IMR-90 (cell line): Measurements from ENCODE around the gene NFE2L1. TPM values are rescaled to one million over a fixed set of nuclear protein-coding genes. Genes with fewer than 3 reads are reported as not detected.
A peak's percentile ranks its signal among the peaks of the same experiment; 100 is the strongest.

ENCODE experiments used
- ATAC-seq: fragments of 200-7000 bp; cut with Tn5 transposase; 2 replicates; pipeline ENCODE4 v1.9.1; 2020; ENCODE audit warnings: low read depth, mild to moderate bottlenecking, moderate library complexity
- BruUV-seq: library from RNA; stranded (reverse); fragments of 400-500 nt; replicated peaks from 2 replicates; lab custom pipeline; 2021; lab: Mats Ljungman, UMichigan
- CTCF ChIA-PET: fragments of 300-600 bp; formaldehyde crosslinking; extraction: SDS; loops from one replicate; lab custom pipeline; 2021; ENCODE audit warnings: antibody characterized with exemption; lab: Yijun Ruan, JAX
- POLR2A ChIA-PET: fragments of 300-600 bp; sonication (Branson Sonifier 250); formaldehyde crosslinking; loops from one replicate; lab custom pipeline; 2022; ENCODE audit warnings: antibody characterized with exemption; ENCODE audit not compliant: unreplicated experiment; lab: Charles Lee
- DNase-seq: peaks from one replicate; pipeline ENCODE4 v3.0.0; 2013
- H2AFZ ChIP-seq: replicated peaks from 2 replicates; pipeline ENCODE3; 2013; ENCODE audit warnings: low read length, mild to moderate bottlenecking; ENCODE audit not compliant: poor library complexity
- H2AK5ac ChIP-seq: 2 replicates; pipeline ENCODE4 v1.6.1; 2013; ENCODE audit warnings: low read depth, low read length, inconsistent platforms
- H2AK9ac ChIP-seq: replicated peaks from 2 replicates; pipeline ENCODE3; 2013; ENCODE audit warnings: mild to moderate bottlenecking, low read depth, low read length, moderate library complexity; ENCODE audit not compliant: poor library complexity
- H2BK120ac ChIP-seq: 2 replicates; pipeline ENCODE4 v1.6.1; 2013; ENCODE audit warnings: low read depth, low read length, inconsistent platforms
- H2BK15ac ChIP-seq: 3 replicates; pipeline ENCODE4 v1.6.1; 2013; ENCODE audit warnings: low read depth, low read length, inconsistent platforms
- H2BK20ac ChIP-seq: 2 replicates; pipeline ENCODE4 v1.6.1; 2013; ENCODE audit warnings: low read depth, mild to moderate bottlenecking, inconsistent platforms, low read length, moderate library complexity
- H2BK5ac ChIP-seq: 2 replicates; pipeline ENCODE4 v1.6.1; 2013; ENCODE audit warnings: mild to moderate bottlenecking, low read depth, low read length, inconsistent platforms; ENCODE audit not compliant: poor library complexity, severe bottlenecking
- H3K14ac ChIP-seq: replicated peaks from 2 replicates; pipeline ENCODE4 v1.6.1; 2013; ENCODE audit warnings: low read depth, low read length, inconsistent platforms
- H3K18ac ChIP-seq: 2 replicates; pipeline ENCODE4 v1.6.1; 2013; ENCODE audit warnings: low read depth, low read length, control low read depth
- H3K23ac ChIP-seq: 2 replicates; pipeline ENCODE4 v1.6.1; 2013; ENCODE audit warnings: low read depth, low read length, inconsistent platforms
- H3K27ac ChIP-seq: 2 replicates; pipeline ENCODE4 v1.5.1; 2013; ENCODE audit warnings: mild to moderate bottlenecking, control low read depth, low read length; ENCODE audit not compliant: insufficient read depth
- H3K27me3 ChIP-seq: 2 replicates; pipeline ENCODE4 v1.6.1; 2013; ENCODE audit warnings: low read length; ENCODE audit not compliant: control insufficient read depth, insufficient read depth
- H3K36me3 ChIP-seq: 2 replicates; pipeline ENCODE4 v1.6.1; 2013; ENCODE audit warnings: low read length, mixed read lengths; ENCODE audit not compliant: control insufficient read depth, insufficient read depth
- H3K4ac ChIP-seq: 2 replicates; pipeline ENCODE4 v1.6.1; 2013; ENCODE audit warnings: low read depth, low read length, inconsistent platforms
- H3K4me1 ChIP-seq: 2 replicates; pipeline ENCODE4 v1.6.1; 2013; ENCODE audit warnings: low read length, mixed read lengths; ENCODE audit not compliant: control insufficient read depth, insufficient read depth
- H3K4me2 ChIP-seq: 2 replicates; pipeline ENCODE4 v1.6.1; 2013; ENCODE audit warnings: low read depth, mild to moderate bottlenecking, control low read depth, low read length, moderate library complexity
- H3K4me3 ChIP-seq: 2 replicates; pipeline ENCODE4 v1.5.1; 2013; ENCODE audit warnings: low read depth, mild to moderate bottlenecking, control low read depth, low read length, moderate library complexity; ENCODE audit not compliant: insufficient read depth
- H3K56ac ChIP-seq: 2 replicates; pipeline ENCODE4 v1.6.1; 2013; ENCODE audit warnings: low read length, inconsistent platforms; ENCODE audit not compliant: insufficient read depth; ENCODE audit errors: extremely low read depth
- H3K79me1 ChIP-seq, 2 experiments: 2 replicates each; pipeline ENCODE4 v1.6.1; 2013; ENCODE audit warnings: low read length in 2 of 2, inconsistent platforms in 1 of 2, low read depth in 1 of 2
- H3K9ac ChIP-seq: 2 replicates; pipeline ENCODE4 v1.6.1; 2013; ENCODE audit warnings: low read depth, low read length, control low read depth
- H3K9me1 ChIP-seq: 2 replicates; pipeline ENCODE4 v1.6.1; 2013; ENCODE audit warnings: low read length, inconsistent platforms; ENCODE audit not compliant: insufficient read depth
- H3K9me3 ChIP-seq: 2 replicates; pipeline ENCODE4 v1.6.1; 2013; ENCODE audit warnings: low read length; ENCODE audit not compliant: control insufficient read depth, insufficient read depth
- H4K20me1 ChIP-seq: 2 replicates; pipeline ENCODE4 v1.6.1; 2013; ENCODE audit warnings: low read length, inconsistent platforms; ENCODE audit not compliant: insufficient read depth
- H4K5ac ChIP-seq: 2 replicates; pipeline ENCODE4 v1.6.1; 2013; ENCODE audit warnings: mild to moderate bottlenecking, low read depth, low read length, control low read depth
- H4K8ac ChIP-seq, 2 experiments: 2 replicates each; pipeline ENCODE4 v1.6.1; 2013; ENCODE audit warnings: low read depth in 2 of 2, low read length in 2 of 2, control low read depth in 1 of 2, inconsistent platforms in 1 of 2
- H4K91ac ChIP-seq: 2 replicates; pipeline ENCODE4 v1.6.1; 2013; ENCODE audit warnings: low read depth, low read length, inconsistent platforms; ENCODE audit not compliant: insufficient read depth
- BHLHE40 ChIP-seq: fragments of 150-350 bp; IDR thresholded peaks from 2 replicates; pipeline ENCODE4 v1.6.1; 2016; ENCODE audit warnings: mild to moderate bottlenecking, low read depth, low read length
- CEBPB ChIP-seq: IDR thresholded peaks from 2 replicates; pipeline ENCODE4 v1.6.1; 2012; ENCODE audit warnings: low read depth, low read length, improper control_type of control experiment
- CHD1 ChIP-seq: IDR thresholded peaks from 2 replicates; pipeline ENCODE4 v1.6.1; 2012; ENCODE audit warnings: low read depth, low read length, improper control_type of control experiment
- ELK1 ChIP-seq: fragments of 150-350 bp; IDR thresholded peaks from 2 replicates; pipeline ENCODE4 v1.6.1; 2016; ENCODE audit warnings: low read depth, mild to moderate bottlenecking, low read length, moderate library complexity, borderline replicate concordance
- FOS ChIP-seq: fragments of 150-350 bp; IDR thresholded peaks from 2 replicates; pipeline ENCODE4 v1.6.1; 2016; ENCODE audit warnings: low read depth, low read length
- MAFK ChIP-seq: IDR thresholded peaks from 2 replicates; pipeline ENCODE4 v1.6.1; 2012; ENCODE audit warnings: low read depth, low read length, improper control_type of control experiment
- MAZ ChIP-seq: IDR thresholded peaks from 2 replicates; pipeline ENCODE4 v1.6.1; 2012; ENCODE audit warnings: low read depth, mild to moderate bottlenecking, low read length, improper control_type of control experiment, moderate library complexity, borderline replicate concordance
- MXI1 ChIP-seq: IDR thresholded peaks from 2 replicates; pipeline ENCODE4 v1.6.1; 2012; ENCODE audit warnings: low read depth, mild to moderate bottlenecking, low read length, moderate library complexity, borderline replicate concordance
- POLR2A ChIP-seq: IDR thresholded peaks from 2 replicates; pipeline ENCODE4 v1.6.1; 2012; ENCODE audit warnings: mild to moderate bottlenecking, low read depth, low read length
- RCOR1 ChIP-seq: IDR thresholded peaks from 2 replicates; pipeline ENCODE4 v1.6.1; 2012; ENCODE audit warnings: mild to moderate bottlenecking, low read length, improper control_type of control experiment; ENCODE audit not compliant: insufficient replicate concordance
- RFX5 ChIP-seq: IDR thresholded peaks from 2 replicates; pipeline ENCODE4 v1.8.0; 2012; ENCODE audit warnings: low read depth, mild to moderate bottlenecking, low read length, moderate library complexity
- SMC3 ChIP-seq: fragments of 150-350 bp; IDR thresholded peaks from 2 replicates; pipeline ENCODE4 v1.6.1; 2016; ENCODE audit warnings: low read depth, mild to moderate bottlenecking, antibody characterized with exemption, low read length, moderate library complexity
- USF2 ChIP-seq: fragments of 150-350 bp; IDR thresholded peaks from 2 replicates; pipeline ENCODE4 v1.6.1; 2017; ENCODE audit warnings: mild to moderate bottlenecking, antibody characterized with exemption, low read length, low read depth
- WGBS, 2 experiments: methylation state at CpG; one replicate each; pipeline versions ENCODE4 v1.1.5 to v1.1.7; 2013; ENCODE audit warnings: missing lambda C conversion rate in 2 of 2; ENCODE audit not compliant: insufficient read length in 1 of 2; ENCODE audit errors: extremely low coverage in 2 of 2; 5-methylcytosine and 5-hydroxymethylcytosine counted together
- dilution Hi-C: fragments of 300-500 bp; cut with HindIII; formaldehyde crosslinking; loops from one replicate; pipeline ENCODE4 v1.14.3; 2018; ENCODE audit warnings: low sequenced_read_pairs; ENCODE audit not compliant: unreplicated experiment
- in situ Hi-C: fragments of 300-500 bp; cut with MboI; formaldehyde crosslinking; loops from 3 replicates; pipeline ENCODE4 v1.14.3; 2019; ENCODE audit warnings: low sequenced_read_pairs, inconsistent platforms, mixed read lengths
- intact Hi-C: fragments of 100-400 bp; cut with micrococcal nuclease; formaldehyde crosslinking; loops from 2 replicates; pipeline ENCODE4 v1.10.0; 2022
- polyA plus RNA-seq, 3 experiments: library from polyadenylated mRNA; depleted of rRNA; stranded (reverse); fragments of >200 nt; gene quantifications; 2 replicates each; pipeline ENCODE4 v1.2.3, GENCODE V29; 2012; ENCODE audit warnings: low replicate concordance in 1 of 3
- total RNA-seq: library from RNA; depleted of rRNA; stranded (reverse); fragments of >200 nt; gene quantifications from 2 replicates; pipeline ENCODE4 v1.2.3, GENCODE V29; 2012
- TF ChIP-seq, protein P1 (sequence below): conservative IDR thresholded peaks from 2 replicates; pipeline ENCODE4 v1.5.1; 2012; ENCODE audit warnings: mild to moderate bottlenecking, low read depth, low read length, improper control_type of control experiment

The NFE2L1 gene
- total and polyA plus RNA-seq, 2 of the 4 experiments (the other 2 are of a cell fraction): 42.8 to 122 TPM

- Histone ChIP-seq H2BK120ac (no peak overlapping the region), H3K9me1 (no peaks in the 10 kb centered on the region), H3K9me3 (no peaks in the 10 kb centered on the region), H3K56ac (peak overlapping the region; percentile 73), H3K14ac (peak overlapping the region; percentile 92), H3K4me2 (peak overlapping the region; percentile 81), H2AK5ac (no peak overlapping the region), H4K8ac (peak overlapping the region; percentile 72 to 96), H3K9ac (peak overlapping the region; percentile 55), H4K5ac (peak overlapping the region; percentile 13), H2AFZ (peak overlapping the region; percentile 99), H3K23ac (peak overlapping the region; percentile 46), H2AK9ac (no peak overlapping the region), H4K91ac (peak overlapping the region; percentile 14; the same call in 1 of the 2 replicates), H3K4me1 (no peaks in the 10 kb centered on the region), H3K4me3 (peak overlapping the region; percentile 84), H2BK5ac (no peak overlapping the region), H3K18ac (no peak overlapping the region), H3K27ac (peak overlapping the region; percentile 23), H3K79me1 (peaks cover 14 to 34% of the 10 kb centered on the region in 2 experiments), H3K4ac (peak overlapping the region; percentile 26; the same call in 1 of the 2 replicates), H3K36me3 (no peaks in the 10 kb centered on the region), H2BK20ac (no peak overlapping the region), H4K20me1 (peaks cover 2% of the 10 kb centered on the region), H3K27me3 (no peaks in the 10 kb centered on the region), H2BK15ac (no peak overlapping the region; the same call in 2 of the 3 replicates)
- in situ Hi-C loops: no loop called here
- no TSS peak for BruUV-seq
- ChIA-PET POLR2A (no interaction called here), CTCF (interaction anchor here (0.6 kb wide), 1 partner anchor 24 kb away, joined by 6 read pairs; no protein-coding TSS in a partner anchor)
- 80% methylated on average over 2 of the region's 13 CpGs; no CpG with 5 or more reads in 1 of the 2 experiments for WGBS, 2 experiments
- dilution Hi-C loops: no loop called here
- ATAC-seq (no peak), DNase-seq (no peak)
- intact Hi-C loops: no loop called here
- TF ChIP-seq FOS: no peak
- no peak for TF ChIP-seq POLR2A
- TF ChIP-seq MAZ: no peak
- TF ChIP-seq ELK1: no peak
- no peak for TF ChIP-seq SMC3
- TF ChIP-seq CEBPB: no peak
- no peak for TF ChIP-seq USF2
- no peak for TF ChIP-seq BHLHE40
- TF ChIP-seq, protein P1, sequence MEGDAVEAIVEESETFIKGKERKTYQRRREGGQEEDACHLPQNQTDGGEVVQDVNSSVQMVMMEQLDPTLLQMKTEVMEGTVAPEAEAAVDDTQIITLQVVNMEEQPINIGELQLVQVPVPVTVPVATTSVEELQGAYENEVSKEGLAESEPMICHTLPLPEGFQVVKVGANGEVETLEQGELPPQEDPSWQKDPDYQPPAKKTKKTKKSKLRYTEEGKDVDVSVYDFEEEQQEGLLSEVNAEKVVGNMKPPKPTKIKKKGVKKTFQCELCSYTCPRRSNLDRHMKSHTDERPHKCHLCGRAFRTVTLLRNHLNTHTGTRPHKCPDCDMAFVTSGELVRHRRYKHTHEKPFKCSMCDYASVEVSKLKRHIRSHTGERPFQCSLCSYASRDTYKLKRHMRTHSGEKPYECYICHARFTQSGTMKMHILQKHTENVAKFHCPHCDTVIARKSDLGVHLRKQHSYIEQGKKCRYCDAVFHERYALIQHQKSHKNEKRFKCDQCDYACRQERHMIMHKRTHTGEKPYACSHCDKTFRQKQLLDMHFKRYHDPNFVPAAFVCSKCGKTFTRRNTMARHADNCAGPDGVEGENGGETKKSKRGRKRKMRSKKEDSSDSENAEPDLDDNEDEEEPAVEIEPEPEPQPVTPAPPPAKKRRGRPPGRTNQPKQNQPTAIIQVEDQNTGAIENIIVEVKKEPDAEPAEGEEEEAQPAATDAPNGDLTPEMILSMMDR: no peak
- no peak for TF ChIP-seq MXI1
- TF ChIP-seq RFX5: no peak
- TF ChIP-seq MAFK: no peak
- TF ChIP-seq CHD1: no peak
- TF ChIP-seq RCOR1: no peak
These were observed 58.6 kb downstream of the NFE2L1 start for GRCh38 chr17:48106802-48107136.
